ENCODE results near the gene GNL3.

GNL3 gene

GRCh38 chr3:52678265-52679198 lies 7.3 kb upstream of the GNL3 start:
- Histone ChIP-seq H3K9me3 (ENCODE audit: low read length) (no peaks in the 10 kb centered on the region), H3K27me3 (ENCODE audit: insufficient read depth, low read length) (no peaks in the 10 kb centered on the region), H3K9me2 (ENCODE audit: low read depth, low read length) (no peaks in the 10 kb centered on the region), H3K9ac (ENCODE audit: low read length) (no peak overlapping the region), H4K20me1 (ENCODE audit: insufficient read depth, low read length) (no peaks in the 10 kb centered on the region), H2AFZ (ENCODE audit: low read length) (no peak overlapping the region), H3F3A (ENCODE audit: insufficient read depth, low read length) (no peaks in the 10 kb centered on the region), H3K36me3 (ENCODE audit: insufficient read depth, low read length) (peaks cover 63% of the 10 kb centered on the region), H3K79me2 (ENCODE audit: insufficient read depth, low read length) (peaks cover 21% of the 10 kb centered on the region), H3K27ac (ENCODE audit: low read depth, low read length, poor library complexity, severe bottlenecking) (no peak overlapping the region), H3K4me2 (ENCODE audit: low read length) (no peak overlapping the region), H3K4me3 (ENCODE audit: low read depth, low read length, poor library complexity, severe bottlenecking) (no peak overlapping the region), H3K4me1 (ENCODE audit: insufficient read depth, low read length, severe bottlenecking) (peaks cover 3% of the 10 kb centered on the region)
- TF ChIP-seq CTCF (IDR thresholded peaks at IDR 0.05; ENCODE audit: low read length) (no peak), EZH2 (IDR thresholded peaks at IDR 0.05; ENCODE audit: borderline replicate concordance, low read length) (no peak)

- H2AFZ ChIP-seq (ENCODE audit: low read length) = no peak overlapping the region
- no peaks in the 10 kb centered on the region for H3K9me3 ChIP-seq (ENCODE audit: low read length)
- H3K27me3 ChIP-seq (ENCODE audit: insufficient read depth, low read length) = no peaks in the 10 kb centered on the region
- H3F3A ChIP-seq (ENCODE audit: insufficient read depth, low read length) = no peaks in the 10 kb centered on the region
- TF ChIP-seq EZH2 (IDR thresholded peaks at IDR 0.05; ENCODE audit: borderline replicate concordance, low read length) (no peak), CTCF (IDR thresholded peaks at IDR 0.05; ENCODE audit: low read length) (no peak)
- H3K27ac ChIP-seq (ENCODE audit: low read depth, low read length, poor library complexity, severe bottlenecking) = no peak overlapping the region
- peaks cover 27% of the 10 kb centered on the region for H3K79me2 ChIP-seq (ENCODE audit: insufficient read depth, low read length)
- H3K4me3 ChIP-seq (ENCODE audit: low read depth, low read length, poor library complexity, severe bottlenecking) = no peak overlapping the region
- peaks cover 63% of the 10 kb centered on the region for H3K36me3 ChIP-seq (ENCODE audit: insufficient read depth, low read length)
- no peaks in the 10 kb centered on the region for H4K20me1 ChIP-seq (ENCODE audit: insufficient read depth, low read length)
- no peak overlapping the region for H3K9ac ChIP-seq (ENCODE audit: low read length)
- no peaks in the 10 kb centered on the region for H3K9me2 ChIP-seq (ENCODE audit: low read depth, low read length)
- peaks cover 9% of the 10 kb centered on the region for H3K4me1 ChIP-seq (ENCODE audit: insufficient read depth, low read length, severe bottlenecking)
- H3K4me2 ChIP-seq (ENCODE audit: low read length) = no peak overlapping the region
These were observed 6.7 kb upstream of the GNL3 start for GRCh38 chr3:52679199-52679538.

- Histone ChIP-seq H3K4me1 (ENCODE audit: insufficient read depth, low read length, severe bottlenecking) (peaks cover 15% of the 10 kb centered on the region), H3K9me3 (ENCODE audit: low read length) (no peaks in the 10 kb centered on the region), H3K27me3 (ENCODE audit: insufficient read depth, low read length) (no peaks in the 10 kb centered on the region), H3F3A (ENCODE audit: insufficient read depth, low read length) (no peaks in the 10 kb centered on the region), H3K36me3 (ENCODE audit: insufficient read depth, low read length) (peaks cover 61% of the 10 kb centered on the region), H3K27ac (ENCODE audit: low read depth, low read length, poor library complexity, severe bottlenecking) (no peak overlapping the region), H3K4me2 (ENCODE audit: low read length) (no peak overlapping the region), H3K9ac (ENCODE audit: low read length) (no peak overlapping the region), H3K4me3 (ENCODE audit: low read depth, low read length, poor library complexity, severe bottlenecking) (no peak overlapping the region), H4K20me1 (ENCODE audit: insufficient read depth, low read length) (no peaks in the 10 kb centered on the region), H3K9me2 (ENCODE audit: low read depth, low read length) (no peaks in the 10 kb centered on the region), H3K79me2 (ENCODE audit: insufficient read depth, low read length) (peaks cover 34% of the 10 kb centered on the region), H2AFZ (ENCODE audit: low read length) (no peak overlapping the region)
- no peak for TF ChIP-seq EZH2 (IDR thresholded peaks at IDR 0.05; ENCODE audit: borderline replicate concordance, low read length)
- no peak for TF ChIP-seq CTCF (IDR thresholded peaks at IDR 0.05; ENCODE audit: low read length)
These were observed 6.0 kb upstream of the GNL3 start for GRCh38 chr3:52679811-52680210.
